Endothelial cell (in vitro differentiated cells): ENCODE results near the gene UCHL3. TPM values are rescaled to one million over a fixed set of nuclear protein-coding genes. Genes with fewer than 3 reads are reported as not detected.

ENCODE experiments used
- DNase-seq: peaks from one replicate; pipeline ENCODE4 v3.0.0; 2021; ENCODE audit warnings: low spot score
- H3K27ac Mint-ChIP-seq: one replicate; pipeline ENCODE4 v1.8.0; 2021; ENCODE audit warnings: mixed read lengths, inconsistent platforms; ENCODE audit not compliant: unreplicated experiment
- H3K27me3 Mint-ChIP-seq: one replicate; pipeline ENCODE4 v1.8.0; 2021; ENCODE audit warnings: mild to moderate bottlenecking, moderate library complexity, mixed read lengths, inconsistent platforms; ENCODE audit not compliant: unreplicated experiment
- H3K36me3 Mint-ChIP-seq: one replicate; pipeline ENCODE4 v1.8.0; 2021; ENCODE audit warnings: mild to moderate bottlenecking, low read depth, mixed read lengths, inconsistent platforms; ENCODE audit not compliant: unreplicated experiment
- H3K4me1 Mint-ChIP-seq: one replicate; pipeline ENCODE4 v1.8.0; 2021; ENCODE audit warnings: mild to moderate bottlenecking, mixed read lengths, inconsistent platforms; ENCODE audit not compliant: unreplicated experiment
- H3K4me3 Mint-ChIP-seq: one replicate; pipeline ENCODE4 v1.8.0; 2021; ENCODE audit warnings: mild to moderate bottlenecking, mixed read lengths, inconsistent platforms; ENCODE audit not compliant: unreplicated experiment
- H3K9me3 Mint-ChIP-seq: one replicate; pipeline ENCODE4 v1.8.0; 2021; ENCODE audit warnings: mixed read lengths, inconsistent platforms; ENCODE audit not compliant: unreplicated experiment
- total RNA-seq: library from RNA; stranded (reverse); fragmentation: NEBNext Ultra II Directional; extraction: Animal tissue kit (Norgen Biotek cat#: 25700); gene quantifications from one replicate; pipeline ENCODE4 v1.2.1, GENCODE V29; 2021; ENCODE audit not compliant: unreplicated experiment
- TF ChIP-seq, protein P1 (sequence below): fragments of 200-600 bp; sonication (generic); IDR thresholded peaks from one replicate; pipeline ENCODE4 v1.5.0; 2021; ENCODE audit warnings: antibody characterized with exemption; ENCODE audit not compliant: unreplicated experiment

UCHL3 gene
- total RNA-seq, 1 donor from 2014 or later, result 27.5 TPM

DNA sequence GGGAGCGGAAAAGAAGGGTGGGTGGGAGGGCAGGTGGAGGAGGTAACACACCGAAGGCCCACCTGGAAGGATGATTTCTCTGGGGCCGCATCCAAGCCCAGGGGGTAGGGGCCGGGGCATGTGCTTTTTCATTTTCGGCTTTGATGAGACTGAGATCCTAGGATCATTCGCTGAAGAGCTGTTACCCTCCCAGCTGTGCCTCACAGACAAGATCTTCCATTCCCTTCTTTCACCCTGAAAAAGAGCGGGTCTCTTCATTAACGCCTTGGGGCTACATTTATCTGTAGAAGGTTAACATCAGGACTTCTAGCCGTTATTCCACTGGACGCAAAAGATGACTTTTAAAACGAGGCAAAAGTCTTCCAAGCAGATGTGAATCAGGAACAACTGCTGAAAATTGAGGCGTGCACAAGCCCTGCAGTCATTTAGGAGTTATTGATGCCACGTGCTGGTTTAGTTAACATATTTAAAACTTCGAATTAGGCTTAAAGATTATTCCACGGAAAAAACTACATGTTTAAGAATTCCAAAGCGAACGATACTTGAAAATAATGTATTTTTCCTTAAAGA lies 87.7 kb downstream of the UCHL3 start:
- Mint-ChIP-seq H3K4me1 (peaks cover 23% of the 10 kb centered on the region), H3K4me3 (peak overlapping the region; percentile 69), H3K27me3 (peaks cover 10% of the 10 kb centered on the region), H3K9me3 (no peaks in the 10 kb centered on the region), H3K36me3 (no peaks in the 10 kb centered on the region), H3K27ac (no peak overlapping the region)
- TF ChIP-seq, protein P1, sequence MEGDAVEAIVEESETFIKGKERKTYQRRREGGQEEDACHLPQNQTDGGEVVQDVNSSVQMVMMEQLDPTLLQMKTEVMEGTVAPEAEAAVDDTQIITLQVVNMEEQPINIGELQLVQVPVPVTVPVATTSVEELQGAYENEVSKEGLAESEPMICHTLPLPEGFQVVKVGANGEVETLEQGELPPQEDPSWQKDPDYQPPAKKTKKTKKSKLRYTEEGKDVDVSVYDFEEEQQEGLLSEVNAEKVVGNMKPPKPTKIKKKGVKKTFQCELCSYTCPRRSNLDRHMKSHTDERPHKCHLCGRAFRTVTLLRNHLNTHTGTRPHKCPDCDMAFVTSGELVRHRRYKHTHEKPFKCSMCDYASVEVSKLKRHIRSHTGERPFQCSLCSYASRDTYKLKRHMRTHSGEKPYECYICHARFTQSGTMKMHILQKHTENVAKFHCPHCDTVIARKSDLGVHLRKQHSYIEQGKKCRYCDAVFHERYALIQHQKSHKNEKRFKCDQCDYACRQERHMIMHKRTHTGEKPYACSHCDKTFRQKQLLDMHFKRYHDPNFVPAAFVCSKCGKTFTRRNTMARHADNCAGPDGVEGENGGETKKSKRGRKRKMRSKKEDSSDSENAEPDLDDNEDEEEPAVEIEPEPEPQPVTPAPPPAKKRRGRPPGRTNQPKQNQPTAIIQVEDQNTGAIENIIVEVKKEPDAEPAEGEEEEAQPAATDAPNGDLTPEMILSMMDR, result no peak
- DNase-seq, result no peak

DNA sequence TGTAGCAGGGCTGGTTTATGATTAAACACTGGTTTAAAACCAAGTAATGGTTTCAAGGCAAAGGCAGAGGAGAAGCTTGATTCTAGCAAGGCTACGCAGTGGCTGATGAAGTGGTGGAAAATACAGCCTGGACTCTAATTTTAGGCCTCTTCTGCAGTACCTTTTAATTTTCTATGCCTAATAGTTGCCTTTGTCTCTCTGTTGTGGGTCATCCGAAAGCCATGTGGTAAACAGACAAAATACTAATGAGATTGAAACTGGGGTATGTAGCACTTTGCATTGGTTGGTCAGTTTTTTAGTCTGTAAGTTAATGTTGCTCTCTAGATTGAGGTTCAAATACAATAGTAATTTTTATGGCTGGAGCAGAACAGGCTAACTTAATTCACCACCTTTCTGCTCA lies 89.9 kb downstream of the UCHL3 start:
- H3K4me1 Mint-ChIP-seq, result peaks cover 23% of the 10 kb centered on the region
- no peaks in the 10 kb centered on the region for H3K36me3 Mint-ChIP-seq
- H3K4me3 Mint-ChIP-seq, result no peak overlapping the region
- TF ChIP-seq, protein P1, result no peak
- no peak for DNase-seq
- peaks cover 8% of the 10 kb centered on the region for H3K27me3 Mint-ChIP-seq
- no peaks in the 10 kb centered on the region for H3K9me3 Mint-ChIP-seq
- H3K27ac Mint-ChIP-seq, result no peak overlapping the region

DNA sequence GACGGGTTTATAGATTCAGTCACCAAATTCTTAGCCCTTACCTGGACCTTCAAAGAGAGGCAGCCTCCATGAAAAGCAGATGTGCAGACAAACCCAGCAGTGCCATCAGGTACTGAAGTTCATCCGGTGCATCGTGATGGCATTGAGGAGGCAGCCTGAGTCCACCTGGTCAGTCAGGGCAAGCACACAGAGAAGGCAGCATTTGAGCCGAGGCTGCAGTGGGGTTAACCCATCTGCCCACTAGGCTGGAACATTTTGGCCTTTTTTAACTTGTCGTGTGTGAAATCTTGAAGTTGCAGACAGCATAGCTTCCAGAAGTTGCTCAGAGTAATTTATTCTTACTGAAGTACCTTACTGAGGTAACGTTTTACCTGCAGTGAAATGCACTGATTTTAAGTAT lies 91.4 kb downstream of the UCHL3 start:
- DNase-seq, result no peak
- Mint-ChIP-seq H3K27me3 (peaks cover 8% of the 10 kb centered on the region), H3K4me3 (no peak overlapping the region), H3K36me3 (no peaks in the 10 kb centered on the region), H3K4me1 (peaks cover 23% of the 10 kb centered on the region), H3K27ac (no peak overlapping the region), H3K9me3 (no peaks in the 10 kb centered on the region)
- TF ChIP-seq, protein P1, result no peak

DNA sequence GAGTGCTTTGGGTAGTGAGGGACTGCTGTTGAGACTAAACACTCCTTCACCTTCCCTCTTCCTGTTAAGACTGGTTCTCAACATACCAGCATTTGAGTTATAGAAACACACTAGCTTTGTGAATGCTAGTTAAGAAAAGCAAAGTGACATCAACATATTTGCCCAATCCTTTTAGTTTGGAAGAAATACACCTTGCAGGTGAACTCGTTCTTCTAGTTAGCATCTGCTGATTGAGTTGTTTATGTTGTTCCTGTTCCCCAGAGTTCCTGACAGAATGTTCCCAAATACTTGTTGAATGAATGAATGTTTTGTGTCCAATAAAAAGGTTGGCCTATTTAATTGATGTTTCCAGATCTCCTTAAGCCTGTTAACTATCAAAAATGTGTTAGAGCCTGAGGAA lies 93.6 kb downstream of the UCHL3 start:
- no peak for DNase-seq
- TF ChIP-seq, protein P1, result no peak
- H3K4me3 Mint-ChIP-seq, result no peak overlapping the region
- no peaks in the 10 kb centered on the region for H3K9me3 Mint-ChIP-seq
- peaks cover 16% of the 10 kb centered on the region for H3K4me1 Mint-ChIP-seq
- no peaks in the 10 kb centered on the region for H3K27me3 Mint-ChIP-seq
- H3K27ac Mint-ChIP-seq, result no peak overlapping the region
- no peaks in the 10 kb centered on the region for H3K36me3 Mint-ChIP-seq

DNA sequence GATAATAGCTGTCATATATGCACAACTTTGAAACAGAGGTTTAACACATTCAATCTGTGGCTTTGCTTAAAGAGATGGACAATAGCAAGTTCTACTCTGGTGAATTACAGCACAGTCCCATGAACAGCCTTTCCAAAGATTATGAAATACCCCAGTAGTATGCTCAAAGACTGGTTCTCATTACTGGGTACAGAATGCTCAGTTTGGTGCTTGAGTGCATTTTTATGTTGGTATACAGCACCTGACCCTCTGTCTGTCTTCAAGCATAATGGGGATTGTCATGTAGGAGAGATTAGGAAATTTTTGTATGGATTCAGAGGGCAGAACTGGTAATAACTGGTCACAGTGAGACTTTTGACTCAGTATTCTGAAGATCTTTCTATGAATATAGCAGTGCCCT lies 94.1 kb downstream of the UCHL3 start:
- TF ChIP-seq, protein P1, result no peak
- no peak for DNase-seq
- Mint-ChIP-seq H3K27me3 (peaks cover 1% of the 10 kb centered on the region), H3K4me3 (no peak overlapping the region), H3K27ac (no peak overlapping the region), H3K9me3 (no peaks in the 10 kb centered on the region), H3K36me3 (no peaks in the 10 kb centered on the region), H3K4me1 (peaks cover 16% of the 10 kb centered on the region)
